H9 (cell line): ENCODE measurements around the gene KDM1B. TPM values are rescaled to one million over a fixed set of nuclear protein-coding genes. Genes with fewer than 3 reads are reported as not detected.

Source experiments
- DNase-seq: peaks from one replicate; pipeline ENCODE4 v3.0.0-alpha.2; 2017
- H2AFZ ChIP-seq: one replicate; pipeline ENCODE4 v1.6.1; 2013; ENCODE audit warnings: mild to moderate bottlenecking, low read length, control low read depth, moderate library complexity
- H2AK5ac ChIP-seq: 2 replicates; pipeline ENCODE4 v1.6.1; 2013; ENCODE audit warnings: low read length, control low read depth, mixed read lengths; ENCODE audit not compliant: insufficient read length
- H2BK120ac ChIP-seq: one replicate; pipeline ENCODE4 v1.6.1; 2013; ENCODE audit warnings: low read depth, mild to moderate bottlenecking, low read length, control low read depth, inconsistent platforms; ENCODE audit not compliant: poor library complexity, severe bottlenecking
- H2BK12ac ChIP-seq: 2 replicates; pipeline ENCODE4 v1.6.1; 2013; ENCODE audit warnings: low read length, control low read depth, mixed read lengths, low read depth; ENCODE audit not compliant: insufficient read length
- H2BK15ac ChIP-seq: 2 replicates; pipeline ENCODE4 v1.6.1; 2013; ENCODE audit warnings: low read depth, low read length, control low read depth
- H2BK20ac ChIP-seq: one replicate; pipeline ENCODE4 v1.6.1; 2013; ENCODE audit warnings: low read depth, mild to moderate bottlenecking, low read length, control low read depth, inconsistent platforms; ENCODE audit not compliant: poor library complexity, severe bottlenecking
- H2BK5ac ChIP-seq: 2 replicates; pipeline ENCODE4 v1.6.1; 2013; ENCODE audit warnings: low read length, control low read depth, mixed read lengths; ENCODE audit not compliant: insufficient read length
- H3K14ac ChIP-seq: 2 replicates; pipeline ENCODE4 v1.6.1; 2013; ENCODE audit warnings: low read length, control low read depth; ENCODE audit not compliant: insufficient read depth
- H3K18ac ChIP-seq: 2 replicates; pipeline ENCODE4 v1.6.1; 2013; ENCODE audit warnings: low read depth, mild to moderate bottlenecking, mixed read lengths, low read length, control low read depth; ENCODE audit not compliant: insufficient read length
- H3K23ac ChIP-seq: 2 replicates; pipeline ENCODE4 v1.6.1; 2013; ENCODE audit warnings: low read length, control low read depth, mixed read lengths, low read depth; ENCODE audit not compliant: insufficient read length
- H3K23me2 ChIP-seq: 2 replicates; pipeline ENCODE4 v1.6.1; 2013; ENCODE audit warnings: low read depth, mild to moderate bottlenecking, mixed read lengths, low read length, control low read depth; ENCODE audit not compliant: insufficient read length, poor library complexity, severe bottlenecking
- H3K27ac ChIP-seq: 2 replicates; pipeline ENCODE4 v1.5.1; 2013; ENCODE audit warnings: low read length, control low read depth, mixed read lengths, low read depth; ENCODE audit not compliant: insufficient read length
- H3K27me3 ChIP-seq: 2 replicates; pipeline ENCODE4 v1.6.1; 2013; ENCODE audit warnings: low read length, control low read depth, inconsistent platforms; ENCODE audit not compliant: insufficient read depth
- H3K4ac ChIP-seq: 2 replicates; pipeline ENCODE4 v1.6.1; 2013; ENCODE audit warnings: low read depth, mild to moderate bottlenecking, control low read depth, inconsistent platforms, low read length, moderate library complexity
- H3K4me1 ChIP-seq: 2 replicates; pipeline ENCODE4 v1.6.1; 2013; ENCODE audit warnings: low read length, control low read depth, inconsistent platforms; ENCODE audit not compliant: insufficient read depth
- H3K4me2 ChIP-seq: 2 replicates; pipeline ENCODE4 v1.6.1; 2013; ENCODE audit warnings: low read length, control low read depth, mixed read lengths; ENCODE audit not compliant: insufficient read length, insufficient read depth
- H3K56ac ChIP-seq: 2 replicates; pipeline ENCODE4 v1.6.1; 2013; ENCODE audit warnings: low read depth, mild to moderate bottlenecking, mixed read lengths, low read length, control low read depth; ENCODE audit not compliant: insufficient read length
- H3K79me1 ChIP-seq: 2 replicates; pipeline ENCODE4 v1.6.1; 2013; ENCODE audit warnings: low read depth, mild to moderate bottlenecking, moderate library complexity, low read length, control low read depth, inconsistent platforms; ENCODE audit not compliant: insufficient read depth, poor library complexity, severe bottlenecking
- H3K79me2 ChIP-seq: 2 replicates; pipeline ENCODE4 v1.6.1; 2013; ENCODE audit warnings: low read length, control low read depth, inconsistent platforms; ENCODE audit not compliant: insufficient read depth
- H3K9ac ChIP-seq: 2 replicates; pipeline ENCODE4 v1.6.1; 2013; ENCODE audit warnings: low read length, control low read depth, mixed read lengths; ENCODE audit not compliant: insufficient read length; ENCODE audit errors: extremely low read depth
- H3K9me3 ChIP-seq: one replicate; pipeline ENCODE4 v1.6.1; 2013; ENCODE audit warnings: low read depth, low read length, inconsistent platforms; ENCODE audit not compliant: control insufficient read depth
- H3T11ph ChIP-seq: one replicate; pipeline ENCODE4 v1.6.1; 2013; ENCODE audit warnings: mild to moderate bottlenecking, low read length, control low read depth, inconsistent platforms
- H4K20me1 ChIP-seq: one replicate; pipeline ENCODE4 v1.6.1; 2013; ENCODE audit not compliant: control insufficient read depth, insufficient read length, insufficient read depth
- H4K5ac ChIP-seq: 2 replicates; pipeline ENCODE4 v1.6.1; 2013; ENCODE audit warnings: low read depth, mild to moderate bottlenecking, mixed read lengths, low read length, control low read depth; ENCODE audit not compliant: insufficient read length
- H4K8ac ChIP-seq: replicated peaks from 2 replicates; pipeline ENCODE4 v1.6.1; 2013; ENCODE audit warnings: low read length, control low read depth, mixed read lengths, low read depth; ENCODE audit not compliant: insufficient read length
- H4K91ac ChIP-seq: 2 replicates; pipeline ENCODE4 v1.6.1; 2013; ENCODE audit warnings: low read depth, mild to moderate bottlenecking, moderate library complexity, mixed read lengths, low read length, control low read depth; ENCODE audit not compliant: insufficient read length
- H3K27ac Mint-ChIP-seq, 3 experiments: 2 replicates in 2 of 3; 3 replicates in 1 of 3; pipeline ENCODE4 v1.8.0; 2020 to 2021; ENCODE audit warnings: mixed read lengths in 3 of 3, mild to moderate bottlenecking in 1 of 3, moderate library complexity in 1 of 3
- H3K27me3 Mint-ChIP-seq: 2 replicates; pipeline ENCODE4 v1.8.0; 2021; ENCODE audit warnings: low read depth, mild to moderate bottlenecking, moderate library complexity, mixed read lengths
- H3K36me3 Mint-ChIP-seq, 3 experiments: 2 replicates in 2 of 3; 3 replicates in 1 of 3; pipeline ENCODE4 v1.8.0; 2020 to 2021; ENCODE audit warnings: low read depth in 3 of 3, mixed read lengths in 3 of 3; ENCODE audit not compliant: insufficient read depth in 1 of 3
- H3K4me1 Mint-ChIP-seq, 2 experiments: 2 replicates each; pipeline ENCODE4 v1.8.0; 2020; ENCODE audit warnings: mixed read lengths in 2 of 2
- H3K4me3 Mint-ChIP-seq, 2 experiments: 2 replicates in 1 of 2; 3 replicates in 1 of 2; pipeline ENCODE4 v1.8.0; 2020 to 2021; ENCODE audit warnings: mild to moderate bottlenecking in 2 of 2, mixed read lengths in 2 of 2, moderate library complexity in 1 of 2
- H3K9me3 Mint-ChIP-seq, 2 experiments: 2 replicates in 1 of 2; 3 replicates in 1 of 2; pipeline ENCODE4 v1.8.0; 2020; ENCODE audit warnings: mild to moderate bottlenecking in 2 of 2, mixed read lengths in 2 of 2, moderate library complexity in 1 of 2
- WGBS: extraction: QIAGEN DNeasy Blood & Tissue Kit; methylation state at CpG from one replicate; pipeline ENCODE4 v1.1.7; 2013; ENCODE audit warnings: missing lambda C conversion rate, low lambda C conversion rate, mixed read lengths; ENCODE audit not compliant: insufficient read length; ENCODE audit errors: extremely low coverage; 5-methylcytosine and 5-hydroxymethylcytosine counted together
- total RNA-seq: library from RNA; stranded (reverse); gene quantifications from 2 replicates; pipeline ENCODE4 v1.2.1, GENCODE V29; 2021
- TF ChIP-seq, protein P1 (sequence below): fragments of 200-600 bp; sonication (generic); conservative IDR thresholded peaks from 3 replicates; pipeline ENCODE4 v1.8.0; 2021; ENCODE audit warnings: antibody characterized with exemption, mild to moderate bottlenecking

KDM1B gene
- total RNA-seq, 1 experiment from 2014 or later = 5.4 TPM

DNA sequence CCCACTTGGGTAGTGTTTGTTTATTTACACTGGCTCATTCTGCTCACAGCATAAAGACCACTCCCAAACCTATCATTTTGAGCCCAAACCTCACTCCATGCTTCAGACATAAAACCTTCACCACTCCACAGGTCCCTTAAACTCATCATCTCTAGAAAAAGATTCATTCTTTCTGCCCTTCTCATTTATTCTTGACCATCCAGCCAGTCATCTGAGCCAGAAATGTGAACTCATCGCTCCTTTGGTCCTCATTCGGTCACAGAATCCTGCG, 12.7 kb upstream of the KDM1B start:
- H2BK120ac ChIP-seq = no peak overlapping the region
- no peaks in the 10 kb centered on the region for H3K9me3 Mint-ChIP-seq
- H3K56ac ChIP-seq = no peak overlapping the region
- H3K79me2 ChIP-seq = no peaks in the 10 kb centered on the region
- H3K79me1 ChIP-seq = no peaks in the 10 kb centered on the region
- H3K27ac ChIP-seq = no peak overlapping the region
- peak overlapping the region in 2 of 3 experiments; percentile 50 to 58; a peak in 3 of 7 replicates for H3K27ac Mint-ChIP-seq
- no peaks in the 10 kb centered on the region for H3K27me3 Mint-ChIP-seq
- no peak overlapping the region for H3K9ac ChIP-seq
- H3K9me3 ChIP-seq = no peaks in the 10 kb centered on the region
- H2BK5ac ChIP-seq = no peak overlapping the region
- TF ChIP-seq, protein P1, sequence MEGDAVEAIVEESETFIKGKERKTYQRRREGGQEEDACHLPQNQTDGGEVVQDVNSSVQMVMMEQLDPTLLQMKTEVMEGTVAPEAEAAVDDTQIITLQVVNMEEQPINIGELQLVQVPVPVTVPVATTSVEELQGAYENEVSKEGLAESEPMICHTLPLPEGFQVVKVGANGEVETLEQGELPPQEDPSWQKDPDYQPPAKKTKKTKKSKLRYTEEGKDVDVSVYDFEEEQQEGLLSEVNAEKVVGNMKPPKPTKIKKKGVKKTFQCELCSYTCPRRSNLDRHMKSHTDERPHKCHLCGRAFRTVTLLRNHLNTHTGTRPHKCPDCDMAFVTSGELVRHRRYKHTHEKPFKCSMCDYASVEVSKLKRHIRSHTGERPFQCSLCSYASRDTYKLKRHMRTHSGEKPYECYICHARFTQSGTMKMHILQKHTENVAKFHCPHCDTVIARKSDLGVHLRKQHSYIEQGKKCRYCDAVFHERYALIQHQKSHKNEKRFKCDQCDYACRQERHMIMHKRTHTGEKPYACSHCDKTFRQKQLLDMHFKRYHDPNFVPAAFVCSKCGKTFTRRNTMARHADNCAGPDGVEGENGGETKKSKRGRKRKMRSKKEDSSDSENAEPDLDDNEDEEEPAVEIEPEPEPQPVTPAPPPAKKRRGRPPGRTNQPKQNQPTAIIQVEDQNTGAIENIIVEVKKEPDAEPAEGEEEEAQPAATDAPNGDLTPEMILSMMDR = no peak
- H3K14ac ChIP-seq = no peak overlapping the region
- no peak for DNase-seq
- H3K4me2 ChIP-seq = no peak overlapping the region
- no peak overlapping the region for H2BK12ac ChIP-seq
- no peaks in the 10 kb centered on the region for H3K23me2 ChIP-seq
- no peak overlapping the region for H2BK15ac ChIP-seq
- no peak overlapping the region for H4K91ac ChIP-seq
- no peak overlapping the region for H3K23ac ChIP-seq
- no peak overlapping the region for H3K4me3 Mint-ChIP-seq
- H3K27me3 ChIP-seq = no peaks in the 10 kb centered on the region
- no peak overlapping the region for H3K18ac ChIP-seq
- no CpG with 5 or more reads among the region's 3 CpGs for WGBS
- no peak overlapping the region for H2AK5ac ChIP-seq
- no peak overlapping the region for H4K8ac ChIP-seq
- H3K4me1 ChIP-seq = no peaks in the 10 kb centered on the region
- H3K4ac ChIP-seq = no peak overlapping the region
- H4K20me1 ChIP-seq = no peaks in the 10 kb centered on the region
- H3K4me1 Mint-ChIP-seq = peaks cover 16 to 18% of the 10 kb centered on the region in 2 experiments
- no peak overlapping the region for H2BK20ac ChIP-seq
- no peak overlapping the region for H2AFZ ChIP-seq
- no peak overlapping the region for H3T11ph ChIP-seq
- no peak overlapping the region for H4K5ac ChIP-seq
- H3K36me3 Mint-ChIP-seq = peaks cover 9 to 46% (median 40%) of the 10 kb centered on the region in 3 experiments; a peak in 6 of 7 replicates
